ENCODE results near the gene KRTAP12-1.

DNA sequence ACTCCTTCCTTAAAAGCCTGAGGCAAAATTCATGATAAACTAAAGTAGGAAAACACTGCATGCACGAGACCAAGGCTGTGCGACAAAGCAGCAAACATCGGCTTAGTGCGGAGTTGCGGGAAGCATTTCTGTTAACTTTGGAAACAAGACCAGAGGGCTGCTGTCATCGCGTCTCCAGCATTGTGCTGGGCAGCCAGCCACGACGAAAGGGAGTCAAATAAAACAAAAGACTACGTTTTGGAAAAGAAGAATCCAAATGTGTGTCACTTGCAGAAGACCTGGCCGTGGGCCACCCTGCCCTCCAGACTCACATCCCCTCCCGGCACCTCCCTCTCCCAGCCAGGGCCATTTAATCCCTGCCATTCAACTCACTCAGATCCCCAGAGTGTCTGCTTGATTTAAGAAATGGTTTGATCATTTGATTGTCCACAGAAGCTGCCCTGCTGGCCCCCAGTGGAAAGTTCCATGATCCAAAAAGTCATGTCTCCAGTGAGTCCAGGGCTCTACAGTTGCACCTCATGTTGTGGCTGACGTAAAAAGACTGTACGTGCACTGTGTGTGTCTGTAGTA, 38.1 kb downstream of the KRTAP12-1 start:
- TF ChIP-seq, protein P1, sequence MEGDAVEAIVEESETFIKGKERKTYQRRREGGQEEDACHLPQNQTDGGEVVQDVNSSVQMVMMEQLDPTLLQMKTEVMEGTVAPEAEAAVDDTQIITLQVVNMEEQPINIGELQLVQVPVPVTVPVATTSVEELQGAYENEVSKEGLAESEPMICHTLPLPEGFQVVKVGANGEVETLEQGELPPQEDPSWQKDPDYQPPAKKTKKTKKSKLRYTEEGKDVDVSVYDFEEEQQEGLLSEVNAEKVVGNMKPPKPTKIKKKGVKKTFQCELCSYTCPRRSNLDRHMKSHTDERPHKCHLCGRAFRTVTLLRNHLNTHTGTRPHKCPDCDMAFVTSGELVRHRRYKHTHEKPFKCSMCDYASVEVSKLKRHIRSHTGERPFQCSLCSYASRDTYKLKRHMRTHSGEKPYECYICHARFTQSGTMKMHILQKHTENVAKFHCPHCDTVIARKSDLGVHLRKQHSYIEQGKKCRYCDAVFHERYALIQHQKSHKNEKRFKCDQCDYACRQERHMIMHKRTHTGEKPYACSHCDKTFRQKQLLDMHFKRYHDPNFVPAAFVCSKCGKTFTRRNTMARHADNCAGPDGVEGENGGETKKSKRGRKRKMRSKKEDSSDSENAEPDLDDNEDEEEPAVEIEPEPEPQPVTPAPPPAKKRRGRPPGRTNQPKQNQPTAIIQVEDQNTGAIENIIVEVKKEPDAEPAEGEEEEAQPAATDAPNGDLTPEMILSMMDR (IDR thresholded peaks at IDR 0.05): no peak
- TF ChIP-seq, protein P2, sequence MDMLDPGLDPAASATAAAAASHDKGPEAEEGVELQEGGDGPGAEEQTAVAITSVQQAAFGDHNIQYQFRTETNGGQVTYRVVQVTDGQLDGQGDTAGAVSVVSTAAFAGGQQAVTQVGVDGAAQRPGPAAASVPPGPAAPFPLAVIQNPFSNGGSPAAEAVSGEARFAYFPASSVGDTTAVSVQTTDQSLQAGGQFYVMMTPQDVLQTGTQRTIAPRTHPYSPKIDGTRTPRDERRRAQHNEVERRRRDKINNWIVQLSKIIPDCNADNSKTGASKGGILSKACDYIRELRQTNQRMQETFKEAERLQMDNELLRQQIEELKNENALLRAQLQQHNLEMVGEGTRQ (CRISPR knock-in tag; IDR thresholded peaks at IDR 0.05): no peak
- no peak for TF ChIP-seq ESRRA (CRISPR knock-in tag; IDR thresholded peaks at IDR 0.05; ENCODE audit: borderline replicate concordance)
- TF ChIP-seq, protein P3, sequence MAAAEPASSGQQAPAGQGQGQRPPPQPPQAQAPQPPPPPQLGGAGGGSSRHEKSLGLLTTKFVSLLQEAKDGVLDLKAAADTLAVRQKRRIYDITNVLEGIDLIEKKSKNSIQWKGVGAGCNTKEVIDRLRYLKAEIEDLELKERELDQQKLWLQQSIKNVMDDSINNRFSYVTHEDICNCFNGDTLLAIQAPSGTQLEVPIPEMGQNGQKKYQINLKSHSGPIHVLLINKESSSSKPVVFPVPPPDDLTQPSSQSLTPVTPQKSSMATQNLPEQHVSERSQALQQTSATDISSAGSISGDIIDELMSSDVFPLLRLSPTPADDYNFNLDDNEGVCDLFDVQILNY (CRISPR knock-in tag; IDR thresholded peaks at IDR 0.05): no peak
- TF ChIP-seq, protein P4, sequence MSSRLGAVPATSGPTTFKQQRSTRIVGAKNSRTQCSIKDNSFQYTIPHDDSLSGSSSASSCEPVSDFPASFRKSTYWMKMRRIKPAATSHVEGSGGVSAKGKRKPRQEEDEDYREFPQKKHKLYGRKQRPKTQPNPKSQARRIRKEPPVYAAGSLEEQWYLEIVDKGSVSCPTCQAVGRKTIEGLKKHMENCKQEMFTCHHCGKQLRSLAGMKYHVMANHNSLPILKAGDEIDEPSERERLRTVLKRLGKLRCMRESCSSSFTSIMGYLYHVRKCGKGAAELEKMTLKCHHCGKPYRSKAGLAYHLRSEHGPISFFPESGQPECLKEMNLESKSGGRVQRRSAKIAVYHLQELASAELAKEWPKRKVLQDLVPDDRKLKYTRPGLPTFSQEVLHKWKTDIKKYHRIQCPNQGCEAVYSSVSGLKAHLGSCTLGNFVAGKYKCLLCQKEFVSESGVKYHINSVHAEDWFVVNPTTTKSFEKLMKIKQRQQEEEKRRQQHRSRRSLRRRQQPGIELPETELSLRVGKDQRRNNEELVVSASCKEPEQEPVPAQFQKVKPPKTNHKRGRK (CRISPR knock-in tag; IDR thresholded peaks at IDR 0.05; ENCODE audit: borderline replicate concordance): no peak
- TF ChIP-seq, protein P5, sequence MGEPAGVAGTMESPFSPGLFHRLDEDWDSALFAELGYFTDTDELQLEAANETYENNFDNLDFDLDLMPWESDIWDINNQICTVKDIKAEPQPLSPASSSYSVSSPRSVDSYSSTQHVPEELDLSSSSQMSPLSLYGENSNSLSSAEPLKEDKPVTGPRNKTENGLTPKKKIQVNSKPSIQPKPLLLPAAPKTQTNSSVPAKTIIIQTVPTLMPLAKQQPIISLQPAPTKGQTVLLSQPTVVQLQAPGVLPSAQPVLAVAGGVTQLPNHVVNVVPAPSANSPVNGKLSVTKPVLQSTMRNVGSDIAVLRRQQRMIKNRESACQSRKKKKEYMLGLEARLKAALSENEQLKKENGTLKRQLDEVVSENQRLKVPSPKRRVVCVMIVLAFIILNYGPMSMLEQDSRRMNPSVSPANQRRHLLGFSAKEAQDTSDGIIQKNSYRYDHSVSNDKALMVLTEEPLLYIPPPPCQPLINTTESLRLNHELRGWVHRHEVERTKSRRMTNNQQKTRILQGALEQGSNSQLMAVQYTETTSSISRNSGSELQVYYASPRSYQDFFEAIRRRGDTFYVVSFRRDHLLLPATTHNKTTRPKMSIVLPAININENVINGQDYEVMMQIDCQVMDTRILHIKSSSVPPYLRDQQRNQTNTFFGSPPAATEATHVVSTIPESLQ (CRISPR knock-in tag; IDR thresholded peaks at IDR 0.05): no peak
- TF ChIP-seq ZNF263 (CRISPR knock-in tag; IDR thresholded peaks at IDR 0.05; ENCODE audit: low read depth): no peak
- TF ChIP-seq ETV6 (CRISPR knock-in tag; IDR thresholded peaks at IDR 0.05): no peak
- TF ChIP-seq ZBTB21 (CRISPR knock-in tag; IDR thresholded peaks at IDR 0.05; ENCODE audit: borderline replicate concordance): no peak
- no peak for TF ChIP-seq KAT7 (CRISPR knock-in tag; IDR thresholded peaks at IDR 0.05; ENCODE audit: borderline replicate concordance)
